ENCODE measurements around the gene ARGLU1. TPM values are rescaled to one million over a fixed set of nuclear protein-coding genes. Genes with fewer than 3 reads are reported as not detected.

The ARGLU1 gene
- total RNA-seq, 1 donor = 41.8 TPM

DNA sequence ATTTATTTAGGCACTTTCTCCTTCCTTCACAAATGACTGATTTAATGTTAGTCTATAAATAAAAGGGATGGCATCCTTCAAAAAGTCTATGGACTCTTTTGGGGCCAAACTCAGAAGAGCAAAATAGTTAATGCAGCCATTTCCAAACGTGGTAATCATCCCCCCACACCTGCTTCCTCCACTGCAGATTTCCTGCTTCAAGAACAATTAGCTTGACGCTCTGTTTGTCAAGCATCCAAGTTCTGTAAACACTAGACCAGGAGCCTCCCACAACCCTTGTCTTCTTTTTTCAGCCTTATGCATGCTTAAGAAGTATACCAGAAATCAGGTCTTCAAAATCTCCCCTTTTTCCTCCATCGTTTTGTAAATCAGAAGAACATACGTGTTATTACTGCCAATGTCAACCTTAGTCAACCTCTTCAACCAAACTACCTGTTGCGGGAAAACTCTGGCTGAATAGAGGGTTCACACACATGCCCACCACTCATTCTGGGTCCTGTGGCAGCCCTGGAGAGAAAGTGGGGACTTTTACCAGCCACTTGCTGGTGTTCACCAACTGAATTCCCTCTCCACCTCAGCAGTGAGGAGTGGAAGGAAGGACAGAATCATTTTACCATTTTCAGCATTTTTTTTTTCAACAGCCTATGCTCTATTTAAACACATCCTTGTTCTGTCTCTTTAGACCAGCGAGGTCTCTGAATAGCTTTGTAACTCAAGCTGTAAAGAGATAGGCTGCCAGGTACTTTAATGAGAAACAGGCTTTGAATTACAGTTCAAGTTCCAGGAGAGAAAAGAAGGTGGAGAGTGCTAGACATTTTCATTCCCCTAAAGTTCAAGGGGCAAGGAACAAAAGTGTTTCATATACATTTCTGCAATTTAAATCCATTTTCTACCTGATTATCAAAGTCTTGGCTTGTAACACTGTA is 71.6 kb downstream of the ARGLU1 start:
- no peak for DNase-seq (ENCODE audit: low read depth)
- TF ChIP-seq, protein P1, sequence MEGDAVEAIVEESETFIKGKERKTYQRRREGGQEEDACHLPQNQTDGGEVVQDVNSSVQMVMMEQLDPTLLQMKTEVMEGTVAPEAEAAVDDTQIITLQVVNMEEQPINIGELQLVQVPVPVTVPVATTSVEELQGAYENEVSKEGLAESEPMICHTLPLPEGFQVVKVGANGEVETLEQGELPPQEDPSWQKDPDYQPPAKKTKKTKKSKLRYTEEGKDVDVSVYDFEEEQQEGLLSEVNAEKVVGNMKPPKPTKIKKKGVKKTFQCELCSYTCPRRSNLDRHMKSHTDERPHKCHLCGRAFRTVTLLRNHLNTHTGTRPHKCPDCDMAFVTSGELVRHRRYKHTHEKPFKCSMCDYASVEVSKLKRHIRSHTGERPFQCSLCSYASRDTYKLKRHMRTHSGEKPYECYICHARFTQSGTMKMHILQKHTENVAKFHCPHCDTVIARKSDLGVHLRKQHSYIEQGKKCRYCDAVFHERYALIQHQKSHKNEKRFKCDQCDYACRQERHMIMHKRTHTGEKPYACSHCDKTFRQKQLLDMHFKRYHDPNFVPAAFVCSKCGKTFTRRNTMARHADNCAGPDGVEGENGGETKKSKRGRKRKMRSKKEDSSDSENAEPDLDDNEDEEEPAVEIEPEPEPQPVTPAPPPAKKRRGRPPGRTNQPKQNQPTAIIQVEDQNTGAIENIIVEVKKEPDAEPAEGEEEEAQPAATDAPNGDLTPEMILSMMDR (IDR thresholded peaks at IDR 0.05; ENCODE audit: insufficient read depth, low read length) = no peak
- no peak overlapping the region for H3K4me3 ChIP-seq (ENCODE audit: low read depth, low read length)

DNA sequence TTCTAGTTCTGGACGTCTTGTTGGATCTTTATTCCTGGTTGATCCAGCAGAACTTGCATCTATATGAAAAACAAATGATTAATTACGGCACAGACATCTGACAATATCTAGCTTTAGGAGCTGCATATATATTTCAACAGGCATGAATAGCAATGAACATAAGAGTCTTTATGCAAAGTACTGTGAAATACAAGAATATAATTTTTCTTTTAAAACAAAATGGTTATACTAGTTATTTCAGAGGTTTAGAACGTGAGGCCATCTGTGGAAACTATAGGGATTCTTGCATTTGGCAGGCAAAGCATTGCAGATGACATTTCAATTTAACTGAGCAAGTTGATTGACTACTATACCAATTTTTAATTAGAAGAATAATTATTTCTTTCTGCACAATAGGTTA is 73.0 kb downstream of the ARGLU1 start:
- H3K4me3 ChIP-seq (ENCODE audit: low read depth, low read length) = no peak overlapping the region
- no peak for DNase-seq (ENCODE audit: low read depth)
- TF ChIP-seq, protein P1 (IDR thresholded peaks at IDR 0.05; ENCODE audit: insufficient read depth, low read length) = no peak

DNA sequence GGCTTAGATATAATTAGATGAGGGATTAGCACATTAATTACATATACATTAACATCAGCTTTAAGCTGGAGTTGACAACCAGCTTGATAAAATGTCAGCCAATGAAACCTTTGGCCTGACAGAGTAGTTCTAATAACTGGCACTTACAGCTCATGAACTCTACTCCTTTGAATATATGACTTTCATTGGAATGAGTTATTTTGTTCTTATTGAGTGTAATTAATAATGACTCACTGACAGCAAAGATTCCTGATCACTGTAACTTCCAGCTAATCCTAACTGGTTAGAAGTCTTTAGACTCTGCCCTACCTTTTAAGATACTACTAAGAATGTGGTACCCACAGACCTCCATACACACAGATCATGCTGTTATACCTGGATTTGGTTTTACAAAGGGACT is 73.4 kb downstream of the ARGLU1 start:
- TF ChIP-seq, protein P1 (IDR thresholded peaks at IDR 0.05; ENCODE audit: insufficient read depth, low read length) = no peak
- DNase-seq (ENCODE audit: low read depth) = no peak
- no peak overlapping the region for H3K4me3 ChIP-seq (ENCODE audit: low read depth, low read length)

DNA sequence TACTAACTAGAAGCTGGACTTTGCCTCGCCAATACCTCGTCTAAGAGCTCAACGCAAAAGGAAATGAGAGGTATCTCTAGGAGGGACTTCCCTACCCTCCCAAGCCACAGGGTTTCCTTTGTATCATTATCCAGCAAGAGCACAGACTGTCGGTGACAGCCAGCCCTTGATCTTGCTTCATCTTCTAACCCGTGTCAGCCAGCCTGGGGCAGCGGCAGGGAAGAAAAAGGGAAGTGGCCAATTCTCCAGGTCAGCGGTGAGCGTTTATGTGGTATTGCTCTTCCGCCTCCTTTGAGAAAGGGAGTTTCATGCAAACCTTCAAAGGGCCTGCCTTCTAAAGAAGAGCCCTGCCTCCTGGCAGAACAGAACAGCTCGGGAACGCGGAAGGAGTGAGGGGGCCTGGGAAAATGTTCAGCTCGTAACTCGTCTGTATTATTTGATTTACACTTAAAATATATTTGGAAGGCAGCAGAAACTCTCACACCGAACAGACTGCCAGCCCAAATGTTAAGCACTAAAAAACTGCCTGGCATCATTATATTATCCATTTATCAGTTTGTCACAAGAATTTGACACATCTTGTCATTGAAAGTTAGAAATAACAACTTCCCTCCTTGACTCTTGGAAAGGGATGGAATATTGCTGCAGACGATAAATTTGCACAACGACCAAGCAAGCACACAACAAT is 74.3 kb downstream of the ARGLU1 start:
- DNase-seq (ENCODE audit: low read depth) = no peak
- no peak overlapping the region for H3K4me3 ChIP-seq (ENCODE audit: low read depth, low read length)
- TF ChIP-seq, protein P1 (IDR thresholded peaks at IDR 0.05; ENCODE audit: insufficient read depth, low read length) = no peak

DNA sequence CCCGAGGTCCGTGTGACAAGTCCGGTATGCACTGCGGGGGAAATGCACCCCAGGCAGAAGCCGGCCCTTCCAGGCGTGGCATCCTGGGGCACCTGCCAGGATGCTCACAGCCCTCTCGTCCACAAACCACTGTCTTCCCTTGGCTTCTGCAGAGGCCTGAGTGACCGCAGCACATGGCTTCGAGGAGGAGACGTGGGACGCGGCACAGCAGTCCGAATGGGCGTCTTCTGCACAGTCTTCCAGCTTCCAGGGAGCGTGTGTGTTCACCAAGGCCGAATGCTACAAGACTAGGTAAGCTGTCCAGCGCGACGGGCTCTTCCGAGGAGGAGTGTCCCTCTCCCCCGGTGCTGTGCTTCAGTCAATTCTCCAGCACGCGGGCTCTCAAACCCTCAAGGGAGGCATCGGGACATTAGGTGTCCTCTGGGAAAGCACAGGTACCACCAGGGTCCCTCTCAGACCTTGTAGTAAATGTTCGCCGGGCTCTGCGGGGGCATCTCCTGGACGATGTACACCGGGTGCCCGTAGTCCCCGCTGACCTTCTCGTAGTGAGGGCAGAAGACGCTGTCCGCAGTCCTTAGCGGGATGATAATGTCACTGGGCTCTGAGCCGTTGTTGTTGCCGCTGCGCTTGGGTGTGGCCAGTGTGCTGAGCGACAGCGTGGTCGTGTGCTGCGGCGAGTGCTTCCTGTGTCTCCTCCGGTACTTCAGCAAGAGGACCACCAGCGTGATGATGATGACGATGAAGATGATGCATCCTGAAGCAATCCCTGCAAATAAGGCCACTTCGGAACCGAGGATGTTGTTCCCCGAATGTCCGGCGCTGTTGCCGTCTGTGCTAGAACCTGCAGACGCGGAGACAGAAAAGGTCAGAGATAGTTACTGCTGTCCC is 75.1 kb downstream of the ARGLU1 start:
- TF ChIP-seq, protein P1 (IDR thresholded peaks at IDR 0.05; ENCODE audit: insufficient read depth, low read length) = no peak
- no peak for DNase-seq (ENCODE audit: low read depth)

DNA sequence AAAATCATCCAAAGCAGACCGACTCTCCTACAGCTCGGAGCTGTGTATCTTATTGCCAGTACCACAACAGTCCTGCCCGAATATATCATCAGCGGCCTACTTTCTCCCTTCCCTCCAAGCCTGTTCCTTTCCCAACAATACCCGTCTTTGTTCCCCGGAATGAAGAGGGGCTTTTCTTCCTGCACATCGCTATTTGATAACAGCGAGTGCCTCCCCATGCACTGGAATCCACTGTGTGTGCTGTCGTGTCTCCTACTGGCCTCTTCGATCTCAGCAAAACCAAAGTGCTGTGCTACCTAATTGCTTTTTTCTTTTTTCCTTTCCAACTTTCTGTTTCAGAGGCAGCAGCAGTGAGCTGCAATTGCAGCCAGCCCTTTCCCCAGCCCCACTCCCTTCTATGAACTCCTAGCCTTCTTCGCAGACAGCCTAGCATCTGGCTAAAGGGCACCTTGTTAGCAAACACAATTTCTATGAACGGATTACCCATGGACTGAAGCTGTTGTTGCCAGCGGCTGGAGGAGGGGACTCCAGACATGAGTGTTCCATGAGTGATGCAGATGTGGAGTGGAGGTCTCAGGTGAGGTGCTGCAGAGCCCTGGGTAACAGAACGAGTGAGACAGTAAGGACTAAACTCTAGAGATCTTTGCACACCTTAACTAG is 75.9 kb downstream of the ARGLU1 start:
- TF ChIP-seq, protein P1 (IDR thresholded peaks at IDR 0.05; ENCODE audit: insufficient read depth, low read length) = no peak
- DNase-seq (ENCODE audit: low read depth) = no peak
- H3K4me3 ChIP-seq (ENCODE audit: low read depth, low read length) = no peak overlapping the region

More for the DNA sequence above, 75.1 kb downstream of the ARGLU1 start:
- H3K4me3 ChIP-seq (ENCODE audit: low read depth, low read length) = no peak overlapping the region
